ENCODE data around the gene C1GALT1. TPM values are rescaled to one million over a fixed set of nuclear protein-coding genes. Genes with fewer than 3 reads are reported as not detected.

The C1GALT1 gene
- total and polyA plus RNA-seq, 2 donors (not counting 1 experiment from before 2014, with no cell fraction given) = 12.4 to 66.8 TPM

GRCh38 chr7:7271094-7271874 lies 88.9 kb downstream of the C1GALT1 start:
- DNase-seq (no peak), ATAC-seq (ENCODE audit: low read depth) (no peak)
- Mint-ChIP-seq H3K4me1 (peaks cover 17% of the 10 kb centered on the region), H3K27me3 (no peaks in the 10 kb centered on the region), H3K27ac (no peak overlapping the region), H3K4me3 (no peak overlapping the region), H3K9me3 (ENCODE audit: insufficient read depth) (no peaks in the 10 kb centered on the region)
- TF ChIP-seq EZH2 (IDR thresholded peaks at IDR 0.05; ENCODE audit: borderline replicate concordance, insufficient read depth, low read depth, low read length, poor library complexity, severe bottlenecking) (no peak), CTCF (IDR thresholded peaks at IDR 0.05) (no peak)
- intact Hi-C loops (cut with micrococcal nuclease) = no loop called here
- Histone ChIP-seq H4K20me1 (ENCODE audit: control insufficient read depth, insufficient read depth, low read length, poor library complexity, severe bottlenecking) (no peaks in the 10 kb centered on the region), H3K4me1 (ENCODE audit: control insufficient read depth in 2 of 2, insufficient read depth in 2 of 2, low read length in 2 of 2) (peaks cover 2 to 9% of the 10 kb centered on the region in 2 donors), H3K36me3 (replicated peaks in 1 of 2; ENCODE audit: control extremely low read depth in 1 of 2, control insufficient read depth in 1 of 2, extremely low read depth in 1 of 2, insufficient read depth in 2 of 2, low read length in 1 of 2) (no peaks in the 10 kb centered on the region), H3K27me3 (replicated peaks in 1 of 4; ENCODE audit: control extremely low read depth in 1 of 4, control insufficient read depth in 3 of 4, insufficient read depth in 4 of 4, low read length in 3 of 4) (no peaks in the 10 kb centered on the region), H3K4me2 (replicated peaks; ENCODE audit: low read depth, low read length, poor library complexity, severe bottlenecking) (no peak overlapping the region), H3K9me3 (ENCODE audit: control extremely low read depth in 1 of 3, control insufficient read depth in 2 of 3, insufficient read depth in 1 of 3, low read length in 2 of 3) (no peaks in the 10 kb centered on the region), H3K27ac (ENCODE audit: low read length in 2 of 2) (no peak overlapping the region), H3K79me2 (ENCODE audit: control insufficient read depth, insufficient read depth, low read length) (no peaks in the 10 kb centered on the region), H3K9ac (ENCODE audit: low read length) (no peak overlapping the region), H2AFZ (ENCODE audit: insufficient read depth, low read depth, low read length, poor library complexity, severe bottlenecking) (no peak overlapping the region), H3K4me3 (ENCODE audit: control extremely low read depth in 1 of 5, extremely low read depth in 1 of 5, insufficient read depth in 1 of 5, low read depth in 2 of 5, low read length in 4 of 5) (no peak overlapping the region)
- POLR2A ChIA-PET = no interaction called here
- CTCF ChIA-PET = no interaction called here
- 61% methylated on average over 4 of the region's 10 CpGs for WGBS (ENCODE audit: insufficient coverage)

GRCh38 chr7:7272294-7272693 lies 90.0 kb downstream of the C1GALT1 start:
- no peaks in the 10 kb centered on the region for H3K27me3 Mint-ChIP-seq
- H3K4me1 ChIP-seq (ENCODE audit: control insufficient read depth in 2 of 2, insufficient read depth in 2 of 2, low read length in 2 of 2) = peaks cover 8 to 11% of the 10 kb centered on the region in 2 donors
- no peaks in the 10 kb centered on the region for H3K9me3 Mint-ChIP-seq (ENCODE audit: insufficient read depth)
- H3K9ac ChIP-seq (ENCODE audit: low read length) = no peak overlapping the region
- no peaks in the 10 kb centered on the region for H3K79me2 ChIP-seq (ENCODE audit: control insufficient read depth, insufficient read depth, low read length)
- intact Hi-C loops (cut with micrococcal nuclease) = no loop called here
- ATAC-seq (ENCODE audit: low read depth) = no peak
- no peak overlapping the region for H3K4me3 Mint-ChIP-seq
- no peak overlapping the region for H2AFZ ChIP-seq (ENCODE audit: insufficient read depth, low read depth, low read length, poor library complexity, severe bottlenecking)
- no peak for TF ChIP-seq EZH2 (IDR thresholded peaks at IDR 0.05; ENCODE audit: borderline replicate concordance, insufficient read depth, low read depth, low read length, poor library complexity, severe bottlenecking)
- no peak for TF ChIP-seq CTCF (IDR thresholded peaks at IDR 0.05)
- H3K27ac Mint-ChIP-seq = no peak overlapping the region
- H3K9me3 ChIP-seq (ENCODE audit: control extremely low read depth in 1 of 3, control insufficient read depth in 2 of 3, insufficient read depth in 1 of 3, low read length in 2 of 3) = no peaks in the 10 kb centered on the region
- WGBS (ENCODE audit: insufficient coverage) = no CpG with 5 or more reads among the region's 1 CpG
- H3K4me3 ChIP-seq (ENCODE audit: control extremely low read depth in 1 of 5, extremely low read depth in 1 of 5, insufficient read depth in 1 of 5, low read depth in 2 of 5, low read length in 4 of 5) = no peak overlapping the region
- ChIA-PET POLR2A (no interaction called here), CTCF (no interaction called here)
- no peak for DNase-seq
- no peaks in the 10 kb centered on the region for H4K20me1 ChIP-seq (ENCODE audit: control insufficient read depth, insufficient read depth, low read length, poor library complexity, severe bottlenecking)
- H3K4me2 ChIP-seq (replicated peaks; ENCODE audit: low read depth, low read length, poor library complexity, severe bottlenecking) = no peak overlapping the region
- H3K36me3 ChIP-seq (replicated peaks in 1 of 2; ENCODE audit: control extremely low read depth in 1 of 2, control insufficient read depth in 1 of 2, extremely low read depth in 1 of 2, insufficient read depth in 2 of 2, low read length in 1 of 2) = no peaks in the 10 kb centered on the region
- H3K27ac ChIP-seq (ENCODE audit: low read length in 2 of 2) = no peak overlapping the region
- H3K4me1 Mint-ChIP-seq = peaks cover 24% of the 10 kb centered on the region
- no peaks in the 10 kb centered on the region for H3K27me3 ChIP-seq (replicated peaks in 1 of 4; ENCODE audit: control extremely low read depth in 1 of 4, control insufficient read depth in 3 of 4, insufficient read depth in 4 of 4, low read length in 3 of 4)
